Effector memory CD4-positive, alpha-beta T cell (primary cell): Measurements from ENCODE around the gene SLC9C2.

ENCODE experiments used
- DNase-seq, 3 donors: peaks; one replicate each; pipeline ENCODE4 v3.0.0-alpha.2; 2020
- H3K27ac ChIP-seq: 2 replicates; pipeline ENCODE4 v1.7.0; 2013; ENCODE audit warnings: mild to moderate bottlenecking, low read length, moderate library complexity; ENCODE audit not compliant: insufficient read depth, poor library complexity, severe bottlenecking
- H3K27me3 ChIP-seq: replicated peaks from 2 replicates; pipeline ENCODE4 v1.7.0; 2013; ENCODE audit warnings: mild to moderate bottlenecking, low read length; ENCODE audit not compliant: insufficient read depth, control insufficient read depth, poor library complexity, severe bottlenecking
- H3K36me3 ChIP-seq: 2 replicates; pipeline ENCODE4 v1.7.0; 2013; ENCODE audit warnings: mild to moderate bottlenecking, low read length, moderate library complexity; ENCODE audit not compliant: control insufficient read depth, insufficient read depth
- H3K4me1 ChIP-seq: 2 replicates; pipeline ENCODE4 v1.7.0; 2013; ENCODE audit warnings: low read length, mild to moderate bottlenecking; ENCODE audit not compliant: control insufficient read depth, insufficient read depth, poor library complexity, severe bottlenecking
- H3K4me3 ChIP-seq: 2 replicates; pipeline ENCODE4 v1.7.0; 2013; ENCODE audit warnings: low read length, low read depth, mild to moderate bottlenecking; ENCODE audit not compliant: insufficient read depth, poor library complexity, severe bottlenecking
- H3K9me3 ChIP-seq: 2 replicates; pipeline ENCODE4 v1.7.0; 2013; ENCODE audit warnings: mild to moderate bottlenecking, low read length, moderate library complexity; ENCODE audit not compliant: control insufficient read depth

SLC9C2 gene

GRCh38 chr1:173555651-173556305 lies 47.1 kb downstream of the SLC9C2 start:
- Histone ChIP-seq H3K4me1 (peaks cover 7% of the 10 kb centered on the region), H3K9me3 (no peaks in the 10 kb centered on the region), H3K27me3 (no peaks in the 10 kb centered on the region), H3K36me3 (no peaks in the 10 kb centered on the region), H3K27ac (no peak overlapping the region), H3K4me3 (no peak overlapping the region)
- DNase-seq: no peak

GRCh38 chr1:173554541-173555250 lies 48.2 kb downstream of the SLC9C2 start:
- Histone ChIP-seq H3K4me3 (no peak overlapping the region), H3K9me3 (no peaks in the 10 kb centered on the region), H3K27me3 (no peaks in the 10 kb centered on the region), H3K27ac (no peak overlapping the region), H3K4me1 (peaks cover 10% of the 10 kb centered on the region), H3K36me3 (no peaks in the 10 kb centered on the region)
- no peak for DNase-seq

- H3K9me3 ChIP-seq: no peaks in the 10 kb centered on the region
- H3K27ac ChIP-seq: no peak overlapping the region
- DNase-seq: no peak
- H3K27me3 ChIP-seq: no peaks in the 10 kb centered on the region
- no peak overlapping the region for H3K4me3 ChIP-seq
- H3K4me1 ChIP-seq: peaks cover 10% of the 10 kb centered on the region
- no peaks in the 10 kb centered on the region for H3K36me3 ChIP-seq
Observed at GRCh38 chr1:173554089-173554488, 48.8 kb downstream of the SLC9C2 start.

GRCh38 chr1:173553312-173553711 lies 49.6 kb downstream of the SLC9C2 start:
- Histone ChIP-seq H3K36me3 (no peaks in the 10 kb centered on the region), H3K4me1 (peaks cover 10% of the 10 kb centered on the region), H3K4me3 (no peak overlapping the region), H3K9me3 (no peaks in the 10 kb centered on the region), H3K27me3 (no peaks in the 10 kb centered on the region), H3K27ac (no peak overlapping the region)
- no peak for DNase-seq

- Histone ChIP-seq H3K4me1 (peaks cover 10% of the 10 kb centered on the region), H3K36me3 (no peaks in the 10 kb centered on the region), H3K27ac (no peak overlapping the region), H3K27me3 (no peaks in the 10 kb centered on the region), H3K4me3 (no peak overlapping the region), H3K9me3 (no peaks in the 10 kb centered on the region)
- DNase-seq: no peak
Observed at GRCh38 chr1:173551699-173552098, 51.2 kb downstream of the SLC9C2 start.

GRCh38 chr1:173549813-173550212 lies 53.1 kb downstream of the SLC9C2 start:
- H3K36me3 ChIP-seq: no peaks in the 10 kb centered on the region
- no peak for DNase-seq
- no peaks in the 10 kb centered on the region for H3K27me3 ChIP-seq
- H3K4me1 ChIP-seq: peaks cover 10% of the 10 kb centered on the region
- H3K27ac ChIP-seq: no peak overlapping the region
- H3K4me3 ChIP-seq: no peak overlapping the region
- H3K9me3 ChIP-seq: no peaks in the 10 kb centered on the region

GRCh38 chr1:173545688-173546087 lies 57.2 kb downstream of the SLC9C2 start:
- no peak for DNase-seq
- H3K9me3 ChIP-seq: no peaks in the 10 kb centered on the region
- H3K4me3 ChIP-seq: no peak overlapping the region
- H3K36me3 ChIP-seq: no peaks in the 10 kb centered on the region
- peaks cover 2% of the 10 kb centered on the region for H3K4me1 ChIP-seq
- no peak overlapping the region for H3K27ac ChIP-seq
- no peaks in the 10 kb centered on the region for H3K27me3 ChIP-seq

GRCh38 chr1:173536223-173536622 lies 66.6 kb downstream of the SLC9C2 start:
- Histone ChIP-seq H3K27ac (no peak overlapping the region), H3K4me1 (no peaks in the 10 kb centered on the region), H3K4me3 (no peak overlapping the region), H3K36me3 (no peaks in the 10 kb centered on the region), H3K9me3 (no peaks in the 10 kb centered on the region), H3K27me3 (no peaks in the 10 kb centered on the region)
- no peak for DNase-seq

- H3K36me3 ChIP-seq: no peaks in the 10 kb centered on the region
- H3K4me1 ChIP-seq: no peaks in the 10 kb centered on the region
- DNase-seq: no peak
- no peaks in the 10 kb centered on the region for H3K27me3 ChIP-seq
- H3K4me3 ChIP-seq: no peak overlapping the region
- no peak overlapping the region for H3K27ac ChIP-seq
- H3K9me3 ChIP-seq: no peaks in the 10 kb centered on the region
Observed at GRCh38 chr1:173532237-173532636, 70.6 kb downstream of the SLC9C2 start.

- no peak overlapping the region for H3K4me3 ChIP-seq
- H3K36me3 ChIP-seq: no peaks in the 10 kb centered on the region
- no peaks in the 10 kb centered on the region for H3K9me3 ChIP-seq
- no peaks in the 10 kb centered on the region for H3K4me1 ChIP-seq
- no peak for DNase-seq
- H3K27me3 ChIP-seq: no peaks in the 10 kb centered on the region
- H3K27ac ChIP-seq: no peak overlapping the region
Observed at GRCh38 chr1:173530795-173531693, 71.8 kb downstream of the SLC9C2 start.
